GM23248 (cell line): Measurements from ENCODE around the gene ARHGAP35.

Experiments used
- EZH2 ChIP-seq: fragments of 200-600 bp; sonication (generic); IDR thresholded peaks from 2 replicates; pipeline ENCODE4 v1.6.1; 2018; ENCODE audit warnings: antibody characterized with exemption, mild to moderate bottlenecking; ENCODE audit not compliant: insufficient read depth, poor library complexity, severe bottlenecking
- EZH2phosphoT487 ChIP-seq: fragments of 200-600 bp; sonication (generic); IDR thresholded peaks from 2 replicates; pipeline ENCODE4 v1.6.1; 2018; ENCODE audit warnings: antibody characterized with exemption, moderate library complexity, mild to moderate bottlenecking, low read depth; ENCODE audit not compliant: insufficient read depth

DNA sequence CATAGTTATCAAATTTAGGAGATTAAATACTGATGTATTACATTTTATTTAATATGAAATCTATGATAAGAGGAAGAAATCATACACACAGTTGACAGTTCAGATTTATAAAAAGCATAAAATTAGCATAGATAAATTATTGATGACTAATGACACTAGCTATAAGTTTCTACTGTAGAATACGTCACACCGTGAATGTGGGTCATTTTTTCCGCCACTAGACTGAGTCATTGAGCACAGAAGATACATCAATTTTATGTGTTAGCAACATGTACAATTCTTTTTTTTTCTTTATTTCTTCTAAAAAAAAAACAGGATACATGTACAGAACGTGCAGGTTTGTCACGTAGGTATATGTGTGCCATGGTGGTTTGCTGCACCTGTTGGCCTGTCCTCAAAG lies 32.3 kb upstream of the ARHGAP35 start:
- TF ChIP-seq EZH2, result no peak
- no peak for TF ChIP-seq EZH2phosphoT487
